ENCODE results near the gene LRRTM4. TPM values are rescaled to one million over a fixed set of nuclear protein-coding genes. Genes with fewer than 3 reads are reported as not detected.
"Not testable (repeated sequence)": the region's sequence is repeated elsewhere in the genome, so short reads cannot be mapped to it uniquely, and the experiment has no call there.

The LRRTM4 gene
- polyA plus RNA-seq, 12 donors, result 0.23 to 3.3 (median 0.52) TPM; not detected in 2

DNA sequence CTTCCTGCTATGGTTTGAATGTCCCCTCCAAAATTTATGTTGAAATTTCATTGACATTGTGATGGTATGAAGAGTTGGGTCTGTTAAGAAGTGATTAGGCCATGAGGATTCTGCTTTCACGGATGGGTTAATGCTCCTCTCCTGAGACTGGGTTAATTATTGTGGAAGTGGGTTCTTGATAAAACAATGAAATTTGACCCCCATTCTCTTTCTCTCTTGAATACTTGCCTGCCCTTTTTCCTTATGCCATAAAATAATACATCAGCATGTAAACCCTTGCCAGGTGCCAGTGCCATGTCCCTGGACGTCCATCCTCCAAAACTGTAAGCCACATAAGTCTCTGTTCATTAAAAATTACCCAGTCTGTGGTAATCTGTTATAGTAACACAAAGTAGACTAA, 352.8 kb downstream of the LRRTM4 start:
- no peak for DNase-seq

DNA sequence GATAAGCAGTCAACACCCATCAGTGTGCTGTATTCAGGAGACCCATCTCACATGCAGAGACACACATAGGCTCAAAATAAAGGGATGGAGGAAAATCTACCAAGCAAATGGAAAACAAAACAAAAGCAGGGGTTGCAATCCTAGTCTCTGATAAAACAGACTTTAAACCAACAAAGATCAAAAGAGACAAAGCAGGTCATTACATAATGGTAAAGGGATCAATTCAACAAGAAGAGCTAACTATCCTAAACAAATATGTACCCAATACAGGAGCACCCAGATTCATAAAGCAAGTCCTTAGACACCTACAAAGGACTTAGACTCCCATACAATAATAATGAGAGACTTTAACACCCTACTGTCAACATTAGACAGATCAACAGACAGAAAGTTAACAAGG, 358.2 kb downstream of the LRRTM4 start:
- DNase-seq, result not testable (repeated sequence)

DNA sequence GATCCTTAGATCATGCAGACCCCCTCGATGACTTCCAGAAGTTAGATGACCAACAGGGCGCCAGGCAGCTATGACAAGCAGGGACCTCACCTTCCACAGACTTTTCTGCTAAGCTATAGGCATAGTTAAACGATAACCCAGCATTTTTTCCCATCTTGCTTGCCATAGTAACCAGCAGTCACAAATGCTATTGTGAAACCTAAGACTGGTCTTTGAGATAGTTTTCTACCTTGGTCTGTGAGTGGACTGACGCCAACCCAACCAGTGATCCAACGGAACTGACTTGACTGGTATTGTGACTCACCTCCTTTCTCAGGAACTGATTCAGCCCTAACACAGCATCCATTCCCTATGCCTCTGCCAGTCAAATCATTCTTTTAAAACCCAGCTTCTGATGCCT, 361.2 kb downstream of the LRRTM4 start:
- no peak for DNase-seq

DNA sequence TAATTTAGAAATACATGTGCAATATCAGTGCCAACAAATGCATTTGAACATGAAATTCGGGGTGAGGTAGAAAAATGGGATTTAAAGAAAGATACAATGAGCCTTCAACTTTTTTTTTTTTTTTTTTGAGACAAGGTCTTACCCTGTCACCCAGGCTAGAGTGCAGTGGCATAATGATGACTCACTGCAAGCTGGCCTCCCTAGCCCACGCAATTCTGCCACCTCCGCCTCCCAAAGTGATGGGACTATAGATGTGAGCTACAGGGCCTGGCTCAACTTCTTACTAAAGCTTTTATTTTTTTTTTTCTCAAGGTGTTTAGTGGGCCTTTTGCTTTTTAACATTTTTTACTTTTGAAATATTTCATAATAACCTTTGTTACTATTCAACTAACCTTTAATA, 365.6 kb downstream of the LRRTM4 start:
- DNase-seq, result no peak

DNA sequence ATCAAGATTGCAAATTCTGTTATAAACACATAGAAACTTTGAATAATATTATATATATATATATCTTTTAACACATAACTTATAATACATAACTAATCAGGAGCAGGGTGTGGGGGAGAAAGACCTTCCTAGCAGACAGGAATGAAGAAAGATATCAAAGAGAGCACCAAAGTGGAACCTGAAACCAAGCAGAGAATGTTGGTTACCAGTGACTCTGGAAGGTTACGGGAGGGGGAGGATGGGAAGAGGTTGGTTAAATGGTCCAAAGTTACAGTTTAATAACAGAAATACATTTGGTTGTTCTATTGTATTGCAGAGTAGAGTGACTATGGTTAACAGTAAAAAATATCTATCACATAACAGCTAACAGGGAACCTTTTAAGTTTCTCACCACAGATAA, 366.7 kb downstream of the LRRTM4 start:
- no peak for DNase-seq

DNA sequence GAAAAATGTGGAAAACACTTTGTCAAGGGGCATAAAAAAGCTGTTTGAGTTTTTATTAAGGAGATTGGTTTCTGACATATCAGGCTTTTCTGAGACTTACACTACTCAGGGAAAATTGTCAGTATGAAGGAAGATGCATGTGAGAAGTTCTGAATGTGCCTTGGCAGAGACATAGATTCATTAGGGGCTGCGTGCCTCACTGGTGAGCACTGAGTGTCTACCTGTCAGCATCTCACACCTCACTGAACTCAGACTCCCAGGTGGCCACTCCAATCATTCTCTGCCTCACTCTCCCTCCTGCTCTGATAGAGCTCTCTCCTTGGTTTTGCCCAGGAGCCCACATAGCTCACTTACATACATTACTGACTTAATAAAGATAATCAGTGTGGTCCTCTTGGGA, 372.6 kb downstream of the LRRTM4 start:
- no peak for DNase-seq

DNA sequence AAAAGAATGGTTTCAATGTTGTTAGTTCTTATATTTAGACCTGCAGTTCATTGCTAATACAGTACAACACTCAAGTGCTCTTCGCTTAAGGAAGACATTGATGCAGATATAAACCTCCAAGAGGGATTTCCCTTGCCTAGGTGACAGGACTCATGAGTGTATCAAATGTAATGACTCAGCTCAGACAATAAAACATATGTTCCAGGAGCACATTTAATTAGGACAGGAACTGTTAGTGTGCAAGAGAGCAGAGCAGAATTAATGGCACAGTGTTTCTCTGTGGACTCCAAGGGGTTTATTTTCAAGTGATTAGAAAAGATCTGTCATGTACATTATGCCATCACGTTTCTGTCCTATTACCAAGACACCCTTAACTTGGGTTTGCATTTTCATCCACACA, 375.0 kb downstream of the LRRTM4 start:
- no peak for DNase-seq

DNA sequence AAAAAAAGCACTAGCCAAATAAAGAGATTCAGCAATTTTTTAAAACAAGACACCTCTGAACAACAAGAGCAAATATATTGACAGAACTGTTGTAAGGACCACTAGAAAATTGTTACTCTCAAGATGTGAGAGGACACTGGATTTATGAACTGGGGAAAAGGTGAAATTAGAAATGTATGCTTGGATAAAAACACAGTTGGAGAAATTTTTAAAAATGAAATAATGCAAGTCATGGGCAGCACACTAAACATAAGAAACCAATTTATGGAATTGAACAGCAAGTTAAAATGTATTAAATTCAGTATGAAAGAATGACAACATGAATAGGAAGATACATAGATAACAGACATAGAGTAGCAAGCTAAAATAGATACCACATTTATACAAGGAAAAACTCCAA, 377.4 kb downstream of the LRRTM4 start:
- DNase-seq, result no peak

DNA sequence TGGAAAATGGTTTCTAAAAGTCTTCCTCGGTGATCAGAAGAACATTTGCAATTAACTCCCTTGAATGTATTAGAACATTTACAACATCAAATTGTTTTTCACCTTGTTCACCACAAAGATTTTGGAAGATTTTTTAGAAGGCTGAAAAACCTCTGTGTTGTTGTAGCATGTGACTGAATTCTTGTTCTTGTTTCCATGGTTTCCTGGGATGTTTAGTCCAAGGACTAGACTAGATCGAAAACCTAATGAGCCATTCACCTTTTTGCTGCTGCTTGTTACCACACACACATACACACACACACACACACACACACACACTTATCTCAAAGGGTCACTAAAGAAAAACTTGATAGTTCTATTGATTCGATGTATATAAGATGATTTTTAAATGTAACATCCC, 380.0 kb downstream of the LRRTM4 start:
- DNase-seq, result no peak

DNA sequence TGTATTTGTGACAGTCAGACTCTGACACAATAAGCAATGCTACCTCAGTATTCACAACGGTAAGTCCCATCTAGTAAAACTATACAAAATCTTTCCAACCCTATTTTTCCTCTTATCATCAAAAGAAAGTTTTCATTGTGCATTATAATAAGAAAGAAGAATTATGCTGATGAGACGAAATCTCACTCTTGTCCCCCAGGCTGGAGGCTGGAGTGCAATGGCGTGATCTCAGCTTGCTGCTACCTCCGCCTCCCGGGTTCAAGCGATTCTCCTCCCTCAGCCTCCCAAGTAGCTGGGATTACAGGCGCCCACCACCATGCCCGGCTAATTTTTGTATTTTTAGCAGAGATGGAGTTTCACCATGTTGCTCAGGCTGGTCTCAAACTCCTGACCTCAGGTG, 393.7 kb downstream of the LRRTM4 start:
- not testable (repeated sequence) for DNase-seq

DNA sequence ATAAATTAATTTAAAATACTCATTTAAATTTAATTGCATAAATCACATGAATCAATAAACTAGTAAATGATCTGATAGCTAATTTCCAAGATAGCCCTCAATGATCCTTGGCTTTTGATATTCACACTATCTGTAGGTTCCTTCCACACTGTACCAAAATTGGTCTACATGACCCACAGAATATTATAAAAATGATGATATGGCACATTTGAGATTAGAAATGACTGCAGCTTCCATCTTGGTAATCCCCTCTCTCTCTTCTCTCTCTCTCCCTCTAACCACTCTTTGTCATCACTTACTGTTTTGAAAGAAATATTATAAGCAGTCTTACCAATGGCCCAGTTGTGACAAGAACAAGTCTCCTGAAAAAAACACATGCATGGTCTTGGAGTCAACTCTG, 394.8 kb downstream of the LRRTM4 start:
- DNase-seq, result no peak

DNA sequence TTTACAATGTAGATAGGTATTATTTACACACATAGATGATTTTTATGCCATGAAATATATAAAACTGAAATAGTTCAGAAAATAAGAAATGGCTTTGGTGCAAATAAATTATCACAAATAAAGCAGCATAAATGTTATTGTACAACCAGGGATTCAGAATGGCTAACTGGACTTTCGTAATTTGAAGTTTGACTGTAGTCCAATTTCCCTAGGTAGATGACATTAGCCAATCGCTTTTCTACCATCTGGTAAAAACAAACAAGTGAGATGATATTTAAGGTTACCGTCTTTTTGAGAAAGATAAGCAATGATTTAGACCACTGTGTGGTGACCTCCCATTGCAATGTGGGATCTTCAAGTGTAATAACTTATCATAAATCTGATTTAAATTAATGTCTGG, 400.7 kb downstream of the LRRTM4 start:
- DNase-seq, result no peak

DNA sequence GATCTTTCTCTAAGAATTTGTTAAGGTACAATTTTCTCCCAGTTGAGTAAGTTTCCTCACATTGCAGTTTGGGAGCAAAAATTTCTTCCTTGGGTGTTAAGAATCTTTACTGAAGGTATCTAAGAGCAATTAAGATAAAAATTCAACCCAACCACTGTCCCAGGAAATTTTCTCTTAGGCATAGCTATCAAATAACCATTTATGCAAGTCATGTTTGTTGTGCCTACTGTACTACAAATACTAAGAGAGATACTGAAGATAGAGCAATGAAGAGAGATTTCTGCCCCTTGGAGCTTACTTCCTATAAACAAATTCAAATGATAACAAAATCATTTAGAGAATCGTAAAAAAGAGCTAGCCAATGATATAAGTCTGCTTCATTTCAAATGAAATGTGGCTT, 402.8 kb downstream of the LRRTM4 start:
- DNase-seq, result no peak

DNA sequence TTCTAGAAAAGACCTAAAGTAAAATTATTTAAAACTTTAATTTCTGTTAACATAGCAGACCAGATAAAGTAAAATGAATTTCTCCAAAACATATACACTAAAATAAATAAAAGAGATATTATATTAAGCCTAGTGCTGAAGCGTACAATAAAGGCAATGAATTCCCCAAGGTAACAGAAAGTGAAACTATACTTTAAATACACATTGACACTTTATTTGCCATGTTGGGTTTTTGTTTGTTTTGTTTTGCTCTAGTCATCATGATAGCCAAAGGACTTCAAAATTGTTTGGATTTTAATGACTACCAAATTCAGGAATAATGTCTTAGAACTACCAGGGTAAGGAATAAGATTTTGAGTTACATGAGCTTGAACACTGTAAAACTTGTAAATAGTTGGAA, 413.3 kb downstream of the LRRTM4 start:
- no peak for DNase-seq

DNA sequence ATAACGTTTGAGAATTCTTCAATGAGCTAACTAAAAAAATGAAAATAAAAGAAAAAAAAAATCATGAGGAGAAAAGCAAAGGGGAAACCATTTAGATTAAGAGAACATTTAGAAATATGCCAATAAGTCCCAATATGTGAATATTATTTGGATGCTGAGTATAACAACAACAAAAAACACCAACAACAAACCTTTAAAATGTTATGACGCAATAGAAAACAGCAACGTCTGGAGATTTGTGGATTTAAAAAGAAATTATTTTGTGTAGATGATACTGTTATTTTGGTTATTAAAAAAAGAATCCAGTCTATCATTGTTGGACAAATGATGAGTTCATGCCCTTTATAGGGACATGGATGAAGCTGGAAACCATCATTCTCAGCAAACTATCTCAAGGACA, 417.2 kb downstream of the LRRTM4 start:
- no peak for DNase-seq

DNA sequence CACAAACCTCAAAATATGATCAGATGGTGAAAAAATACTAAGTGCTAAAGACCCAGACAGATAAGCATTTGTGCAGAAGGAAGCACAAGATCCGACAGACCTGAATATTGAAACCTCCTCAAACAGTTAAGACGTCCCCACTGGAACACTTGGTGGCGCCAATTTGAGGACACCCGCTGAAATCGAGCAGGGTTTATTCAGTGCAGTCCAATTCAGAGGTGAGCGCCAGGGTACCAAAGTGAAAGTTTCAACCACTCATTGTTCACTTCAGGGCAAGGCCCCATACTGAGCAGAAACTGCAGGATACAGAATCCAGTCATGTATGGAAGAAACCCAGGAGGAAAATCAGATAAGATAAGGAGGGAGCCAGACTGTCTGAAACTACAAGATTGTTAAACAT, 417.6 kb downstream of the LRRTM4 start:
- DNase-seq, result no peak

DNA sequence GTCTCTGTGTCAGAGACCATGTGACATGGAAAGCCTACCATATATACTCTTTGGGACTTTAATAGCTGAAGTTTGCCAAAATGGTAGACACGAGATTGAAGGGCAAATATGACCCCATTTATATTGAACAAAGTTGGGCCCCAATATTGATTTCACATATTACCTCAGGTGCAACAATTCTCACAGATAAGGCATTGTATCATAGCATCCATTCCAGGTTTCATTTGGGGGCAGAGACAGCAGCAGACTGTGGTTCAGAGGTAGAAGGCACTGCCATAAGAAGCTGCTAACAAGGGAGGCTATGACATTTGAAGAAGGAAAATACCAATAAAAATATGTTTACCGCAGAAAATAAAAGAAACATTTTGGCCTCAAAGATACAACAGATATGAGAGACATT, 419.2 kb downstream of the LRRTM4 start:
- no peak for DNase-seq

DNA sequence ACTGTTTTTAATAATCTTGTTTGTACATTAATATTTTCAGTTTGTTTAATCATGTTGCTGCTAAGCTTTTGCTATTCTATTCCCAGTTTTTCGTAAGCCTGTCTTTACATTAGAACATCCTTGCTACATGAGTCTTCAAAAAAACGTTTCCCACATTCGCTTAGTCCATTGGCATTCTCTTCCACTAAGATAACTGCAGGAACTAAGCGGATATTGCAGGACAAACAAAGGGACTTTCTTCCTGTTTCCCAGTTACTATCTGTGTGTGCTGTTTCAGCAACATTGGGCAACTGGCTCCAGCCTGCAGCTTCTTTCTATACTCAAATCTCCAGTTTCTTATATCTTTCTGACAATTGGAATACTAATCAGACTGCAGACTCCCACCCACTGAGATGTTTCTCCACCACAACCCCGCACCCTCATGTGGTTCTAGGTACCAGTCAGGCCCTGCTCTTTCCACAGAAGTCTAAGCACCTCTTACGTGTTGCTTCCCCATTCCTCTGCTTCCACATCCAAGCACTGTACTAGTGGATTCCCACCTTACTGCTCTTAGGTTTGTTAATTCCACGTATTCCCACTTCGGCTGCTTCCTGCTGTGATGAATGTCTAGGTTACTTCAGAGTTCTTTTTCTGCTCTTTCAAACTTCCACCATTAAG, 420.3 kb downstream of the LRRTM4 start:
- no peak for DNase-seq

DNA sequence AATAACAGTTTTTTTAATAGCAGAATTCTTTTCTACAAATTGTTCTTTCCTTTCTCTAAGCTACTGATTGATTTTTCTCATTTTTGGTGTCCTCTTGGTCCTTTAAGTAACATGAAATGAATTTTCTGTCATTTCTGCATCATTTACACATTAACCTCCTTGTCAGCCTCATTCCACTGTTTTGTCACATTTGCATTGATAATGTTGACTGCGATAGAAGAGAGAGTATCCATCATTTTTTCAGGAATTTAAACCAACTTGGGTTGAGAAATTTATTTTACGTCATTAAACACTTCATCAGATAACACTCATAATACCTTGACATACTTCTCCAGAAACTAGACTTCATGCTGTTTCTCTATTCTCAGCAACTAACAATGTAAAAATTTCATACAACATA, 422.2 kb downstream of the LRRTM4 start:
- no peak for DNase-seq

DNA sequence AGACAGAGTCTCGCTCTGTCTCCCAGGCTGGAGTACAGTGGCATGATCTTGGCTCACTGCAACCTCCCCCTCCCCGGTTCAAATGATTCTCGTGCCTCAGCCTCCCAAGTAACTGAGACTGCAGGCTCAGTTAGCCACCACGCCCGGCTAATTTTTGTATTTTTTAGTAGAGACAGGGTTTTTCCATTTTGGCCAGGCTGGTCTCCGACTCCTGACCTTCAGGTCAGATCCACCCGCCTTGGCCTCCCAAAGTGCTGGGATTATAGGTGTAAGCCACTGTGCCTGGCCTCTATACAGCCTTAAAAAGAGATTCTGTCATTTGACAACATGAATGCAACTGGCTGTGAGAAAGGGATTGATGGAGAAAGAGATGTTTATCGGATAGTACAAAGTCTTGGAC, 426.7 kb downstream of the LRRTM4 start:
- DNase-seq, result not testable (repeated sequence)

DNA sequence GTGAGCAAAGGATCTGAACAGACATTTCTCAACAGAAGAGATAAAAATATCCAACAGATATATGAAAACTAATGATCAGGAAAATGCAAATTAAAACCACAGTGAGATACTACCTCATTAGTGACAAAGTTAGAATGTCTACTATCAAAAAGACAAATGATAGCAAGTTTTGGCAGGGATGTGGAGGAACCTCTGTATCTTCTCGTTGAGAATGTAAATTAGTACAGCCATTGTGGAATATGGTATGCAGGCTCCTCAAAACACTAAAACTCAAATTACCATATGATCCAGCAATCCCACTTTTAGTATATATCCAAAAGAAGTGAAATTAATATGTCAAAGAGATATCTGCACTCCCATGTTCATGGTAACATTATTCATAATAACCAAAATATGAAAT, 427.1 kb downstream of the LRRTM4 start:
- no peak for DNase-seq

DNA sequence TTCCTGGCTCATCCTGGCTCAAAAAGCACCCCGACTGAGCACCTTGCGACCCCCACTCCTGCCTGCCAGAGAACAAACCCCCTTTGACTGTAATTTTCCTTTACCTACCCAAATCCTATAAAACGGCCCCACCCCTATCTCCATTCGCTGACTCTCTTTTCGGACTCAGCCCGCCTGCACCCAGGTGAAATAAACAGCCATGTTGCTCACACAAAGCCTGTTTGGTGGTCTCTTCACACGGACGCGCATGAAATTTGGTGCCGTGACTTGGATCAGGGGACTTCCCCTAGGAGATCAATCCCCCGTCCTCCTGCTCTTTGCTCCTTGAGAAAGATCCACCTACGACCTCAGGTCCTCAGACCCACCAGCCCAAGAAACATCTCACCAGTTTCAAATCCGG, 433.8 kb downstream of the LRRTM4 start:
- not testable (repeated sequence) for DNase-seq

DNA sequence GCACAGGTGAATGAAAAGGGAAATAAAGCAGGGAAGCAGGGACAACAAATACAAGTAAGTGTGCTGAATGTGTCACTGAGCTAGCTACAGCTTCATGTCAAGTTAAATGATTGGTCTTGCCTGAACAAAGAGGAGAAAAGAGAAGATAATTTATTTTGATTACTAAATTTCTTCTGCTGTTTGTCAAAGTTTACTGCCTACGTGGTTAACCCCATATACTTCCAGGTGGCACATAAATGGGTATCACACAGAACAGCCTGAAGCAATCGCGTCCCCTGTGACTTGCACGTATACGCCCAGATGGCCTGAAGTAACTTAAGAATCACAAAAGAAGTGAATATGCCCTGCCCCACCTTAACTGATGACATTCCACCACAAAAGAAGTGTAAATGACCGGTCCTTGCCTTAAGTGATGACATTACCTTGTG, 434.2 kb downstream of the LRRTM4 start:
- no peak for DNase-seq

DNA sequence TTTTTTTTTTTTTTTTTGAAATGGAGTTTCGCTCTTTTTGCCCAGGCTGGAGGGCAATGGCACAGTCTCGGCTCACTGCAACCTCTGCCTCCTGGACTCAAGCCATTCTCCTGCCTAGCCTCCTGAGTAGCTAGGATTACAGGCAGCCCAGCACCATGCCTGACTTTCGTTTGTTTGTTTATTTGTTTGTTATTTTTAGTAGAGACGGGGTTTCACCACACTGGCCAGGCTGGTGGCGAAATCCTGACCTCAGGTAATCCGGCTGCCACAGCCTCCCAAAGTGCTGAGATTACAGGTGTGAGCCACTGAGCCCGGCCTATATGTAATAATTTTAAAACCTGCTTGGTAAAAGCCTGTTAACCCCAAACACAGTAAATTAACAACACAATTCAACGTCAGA, 435.7 kb downstream of the LRRTM4 start:
- DNase-seq, result no peak

DNA sequence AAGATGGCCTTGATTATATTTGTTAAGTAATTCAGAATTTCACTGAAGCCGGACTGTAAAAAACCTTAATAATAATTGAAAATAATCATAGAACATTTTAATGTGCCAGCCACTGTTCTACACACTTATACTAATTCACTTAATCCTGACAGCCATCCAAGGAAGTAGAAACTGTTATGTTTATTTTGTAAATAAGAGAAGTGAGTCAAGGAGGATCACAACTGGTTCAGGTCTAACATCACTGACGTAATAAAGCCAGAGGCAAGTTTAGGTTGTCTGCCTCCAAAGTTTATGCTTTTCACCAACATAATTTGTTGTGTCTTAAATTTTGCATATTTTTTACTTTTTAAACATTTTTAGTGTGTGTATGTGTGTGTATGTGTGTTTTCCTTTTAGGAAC, 436.1 kb downstream of the LRRTM4 start:
- no peak for DNase-seq

Measured in muscle of arm (tissue), 12 donors.